GM12878 (cell line): ENCODE results near the gene PCNX4.

Source experiments
- CREM ChIP-seq: IDR thresholded peaks from 2 replicates; pipeline ENCODE4 v1.6.1; 2014; ENCODE audit warnings: antibody characterized with exemption, low read depth
- TF ChIP-seq, protein P1 (sequence below): fragments of 450-650 bp; IDR thresholded peaks from 2 replicates; pipeline ENCODE4 v1.6.1; 2016; ENCODE audit warnings: mild to moderate bottlenecking, moderate library complexity, borderline replicate concordance
- TF ChIP-seq, protein P2 (sequence below), 3 experiments: IDR thresholded peaks in 2 of 3; conservative IDR thresholded peaks in 1 of 3; 2 replicates each; pipeline ENCODE4 v1.5.1; 2011; ENCODE audit warnings: low read depth in 3 of 3, low read length in 3 of 3, mild to moderate bottlenecking in 3 of 3, control low read depth in 2 of 3, moderate library complexity in 2 of 3, inconsistent platforms in 1 of 3, mixed read lengths in 1 of 3; ENCODE audit not compliant: control insufficient read depth in 2 of 3, insufficient read depth in 1 of 3; ENCODE audit errors: extremely low read depth in 1 of 3

DNA sequence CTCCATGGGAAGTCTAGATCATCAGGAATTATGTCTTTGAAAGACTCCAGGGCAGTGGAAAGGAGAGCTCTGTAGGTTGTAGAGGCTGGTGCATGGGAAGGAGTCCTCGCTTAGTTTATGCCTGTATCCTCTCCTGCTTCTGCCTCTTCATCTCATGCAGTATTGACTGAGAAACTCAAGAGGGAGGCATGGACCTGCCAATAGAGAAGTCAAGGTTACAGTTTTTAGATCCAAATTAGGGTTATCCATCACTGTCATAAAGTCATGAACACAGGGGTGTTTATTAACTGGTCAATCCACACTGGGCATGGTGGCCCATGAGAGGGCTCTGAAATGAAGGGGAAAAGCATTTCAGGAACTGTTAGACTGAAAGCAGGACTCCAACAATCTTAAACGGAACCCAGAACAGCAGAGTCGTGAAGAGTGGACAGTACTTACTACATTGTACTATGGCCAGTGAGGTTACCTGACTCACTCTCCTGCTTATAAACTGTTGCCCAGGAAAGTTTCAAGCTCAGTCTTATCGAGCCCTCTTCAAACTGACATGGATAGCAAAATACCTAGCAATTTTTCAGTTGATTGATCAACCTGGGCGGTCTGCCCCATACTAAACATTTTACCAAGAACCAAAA lies 103.6 kb downstream of the PCNX4 start:
- TF ChIP-seq, protein P1, sequence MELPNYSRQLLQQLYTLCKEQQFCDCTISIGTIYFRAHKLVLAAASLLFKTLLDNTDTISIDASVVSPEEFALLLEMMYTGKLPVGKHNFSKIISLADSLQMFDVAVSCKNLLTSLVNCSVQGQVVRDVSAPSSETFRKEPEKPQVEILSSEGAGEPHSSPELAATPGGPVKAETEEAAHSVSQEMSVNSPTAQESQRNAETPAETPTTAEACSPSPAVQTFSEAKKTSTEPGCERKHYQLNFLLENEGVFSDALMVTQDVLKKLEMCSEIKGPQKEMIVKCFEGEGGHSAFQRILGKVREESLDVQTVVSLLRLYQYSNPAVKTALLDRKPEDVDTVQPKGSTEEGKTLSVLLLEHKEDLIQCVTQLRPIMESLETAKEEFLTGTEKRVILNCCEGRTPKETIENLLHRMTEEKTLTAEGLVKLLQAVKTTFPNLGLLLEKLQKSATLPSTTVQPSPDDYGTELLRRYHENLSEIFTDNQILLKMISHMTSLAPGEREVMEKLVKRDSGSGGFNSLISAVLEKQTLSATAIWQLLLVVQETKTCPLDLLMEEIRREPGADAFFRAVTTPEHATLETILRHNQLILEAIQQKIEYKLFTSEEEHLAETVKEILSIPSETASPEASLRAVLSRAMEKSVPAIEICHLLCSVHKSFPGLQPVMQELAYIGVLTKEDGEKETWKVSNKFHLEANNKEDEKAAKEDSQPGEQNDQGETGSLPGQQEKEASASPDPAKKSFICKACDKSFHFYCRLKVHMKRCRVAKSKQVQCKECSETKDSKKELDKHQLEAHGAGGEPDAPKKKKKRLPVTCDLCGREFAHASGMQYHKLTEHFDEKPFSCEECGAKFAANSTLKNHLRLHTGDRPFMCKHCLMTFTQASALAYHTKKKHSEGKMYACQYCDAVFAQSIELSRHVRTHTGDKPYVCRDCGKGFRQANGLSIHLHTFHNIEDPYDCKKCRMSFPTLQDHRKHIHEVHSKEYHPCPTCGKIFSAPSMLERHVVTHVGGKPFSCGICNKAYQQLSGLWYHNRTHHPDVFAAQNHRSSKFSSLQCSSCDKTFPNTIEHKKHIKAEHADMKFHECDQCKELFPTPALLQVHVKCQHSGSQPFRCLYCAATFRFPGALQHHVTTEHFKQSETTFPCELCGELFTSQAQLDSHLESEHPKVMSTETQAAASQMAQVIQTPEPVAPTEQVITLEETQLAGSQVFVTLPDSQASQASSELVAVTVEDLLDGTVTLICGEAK: no peak
- no peak for TF ChIP-seq CREM
- TF ChIP-seq, protein P2, sequence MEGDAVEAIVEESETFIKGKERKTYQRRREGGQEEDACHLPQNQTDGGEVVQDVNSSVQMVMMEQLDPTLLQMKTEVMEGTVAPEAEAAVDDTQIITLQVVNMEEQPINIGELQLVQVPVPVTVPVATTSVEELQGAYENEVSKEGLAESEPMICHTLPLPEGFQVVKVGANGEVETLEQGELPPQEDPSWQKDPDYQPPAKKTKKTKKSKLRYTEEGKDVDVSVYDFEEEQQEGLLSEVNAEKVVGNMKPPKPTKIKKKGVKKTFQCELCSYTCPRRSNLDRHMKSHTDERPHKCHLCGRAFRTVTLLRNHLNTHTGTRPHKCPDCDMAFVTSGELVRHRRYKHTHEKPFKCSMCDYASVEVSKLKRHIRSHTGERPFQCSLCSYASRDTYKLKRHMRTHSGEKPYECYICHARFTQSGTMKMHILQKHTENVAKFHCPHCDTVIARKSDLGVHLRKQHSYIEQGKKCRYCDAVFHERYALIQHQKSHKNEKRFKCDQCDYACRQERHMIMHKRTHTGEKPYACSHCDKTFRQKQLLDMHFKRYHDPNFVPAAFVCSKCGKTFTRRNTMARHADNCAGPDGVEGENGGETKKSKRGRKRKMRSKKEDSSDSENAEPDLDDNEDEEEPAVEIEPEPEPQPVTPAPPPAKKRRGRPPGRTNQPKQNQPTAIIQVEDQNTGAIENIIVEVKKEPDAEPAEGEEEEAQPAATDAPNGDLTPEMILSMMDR (IDR thresholded peaks at IDR 0.05 in 2 of 3, conservative IDR thresholded peaks at IDR 0.05 in 1 of 3; ENCODE audit: control insufficient read depth in 2 of 3, extremely low read depth in 1 of 3, insufficient read depth in 1 of 3, low read depth in 3 of 3, low read length in 3 of 3): peak; percentile 50 to 70 (median 59); a peak in 5 of 6 replicates
